CD8-positive, alpha-beta memory T cell (primary cell): ENCODE data around the gene FANCC. TPM values are rescaled to one million over a fixed set of nuclear protein-coding genes. Genes with fewer than 3 reads are reported as not detected.
A peak's percentile ranks its signal among the peaks of the same experiment; 100 is the strongest.

Experiments used
- CTCF ChIA-PET: fragments of 350-600 bp; sonication (Branson Sonifier 250); formaldehyde crosslinking; loops from one replicate; lab custom pipeline; 2021; ENCODE audit warnings: antibody characterized with exemption; lab: Charles Lee
- POLR2A ChIA-PET: fragments of 350-600 bp; sonication (Branson Sonifier 250); formaldehyde crosslinking; loops from one replicate; lab custom pipeline; 2021; ENCODE audit warnings: antibody characterized with exemption; lab: Charles Lee
- DNase-seq, 5 donors: peaks; one replicate each; pipeline versions ENCODE4 v3.0.0 to v3.0.0-alpha.2; 2020 to 2022; ENCODE audit warnings: mixed read lengths in 1 of 5
- H3K27ac ChIP-seq: one replicate; pipeline ENCODE4 v1.7.0; 2013; ENCODE audit warnings: low read depth, mild to moderate bottlenecking, low read length, moderate library complexity
- H3K27me3 ChIP-seq: 2 replicates; pipeline ENCODE4 v1.7.0; 2013; ENCODE audit warnings: low read length, mild to moderate bottlenecking; ENCODE audit not compliant: insufficient read depth, poor library complexity, severe bottlenecking
- H3K36me3 ChIP-seq: 2 replicates; pipeline ENCODE4 v1.7.0; 2013; ENCODE audit warnings: mild to moderate bottlenecking, low read length, moderate library complexity; ENCODE audit not compliant: insufficient read depth
- H3K4me1 ChIP-seq: 2 replicates; pipeline ENCODE4 v1.7.0; 2013; ENCODE audit warnings: mild to moderate bottlenecking, low read length, moderate library complexity; ENCODE audit not compliant: insufficient read depth
- H3K4me3 ChIP-seq: 2 replicates; pipeline ENCODE4 v1.7.0; 2013; ENCODE audit warnings: mild to moderate bottlenecking, low read length
- H3K9me3 ChIP-seq: 2 replicates; pipeline ENCODE4 v1.7.0; 2013; ENCODE audit warnings: mild to moderate bottlenecking, low read length
- H3K27ac Mint-ChIP-seq, 8 donors: one replicate each; pipeline ENCODE4 v1.8.0; 2020 to 2021; ENCODE audit warnings: mixed read lengths in 8 of 8, mild to moderate bottlenecking in 6 of 8, inconsistent platforms in 3 of 8, moderate library complexity in 3 of 8
- H3K27me3 Mint-ChIP-seq, 2 donors: one replicate each; pipeline ENCODE4 v1.8.0; 2020 to 2021; ENCODE audit warnings: mixed read lengths in 2 of 2, mild to moderate bottlenecking in 1 of 2, moderate library complexity in 1 of 2
- H3K36me3 Mint-ChIP-seq, 3 donors: one replicate each; pipeline ENCODE4 v1.8.0; 2020 to 2021; ENCODE audit warnings: mixed read lengths in 3 of 3, inconsistent platforms in 1 of 3, mild to moderate bottlenecking in 1 of 3
- H3K4me1 Mint-ChIP-seq, 3 donors: one replicate each; pipeline ENCODE4 v1.8.0; 2020 to 2021; ENCODE audit warnings: mixed read lengths in 3 of 3, inconsistent platforms in 1 of 3, mild to moderate bottlenecking in 1 of 3
- H3K4me3 Mint-ChIP-seq, 7 donors: one replicate each; pipeline ENCODE4 v1.8.0; 2020 to 2021; ENCODE audit warnings: mixed read lengths in 7 of 7, mild to moderate bottlenecking in 6 of 7, moderate library complexity in 4 of 7, inconsistent platforms in 2 of 7
- H3K9me3 Mint-ChIP-seq, 5 donors: one replicate each; pipeline ENCODE4 v1.8.0; 2020 to 2022; ENCODE audit warnings: mixed read lengths in 5 of 5, mild to moderate bottlenecking in 3 of 5, moderate library complexity in 2 of 5, inconsistent platforms in 1 of 5
- polyA plus RNA-seq: library from polyadenylated mRNA; unstranded; fragments of 300-500 nt; fragmentation: Illumina TruSeq; gene quantifications from one replicate; pipeline ENCODE4 v1.2.3, GENCODE V29; 2021
- total RNA-seq, 2 experiments: library from RNA; stranded (reverse); gene quantifications; one replicate each; pipeline ENCODE4 v1.2.3, GENCODE V29; 2021

The FANCC gene
- total and polyA plus RNA-seq, 3 experiments from 2014 or later, result 2.7 to 18.5 (median 18.0) TPM

- no peak overlapping the region for H3K4me3 Mint-ChIP-seq
- Histone ChIP-seq H3K9me3 (no peaks in the 10 kb centered on the region), H3K4me1 (no peaks in the 10 kb centered on the region), H3K36me3 (no peaks in the 10 kb centered on the region), H3K4me3 (no peak overlapping the region), H3K27ac (no peak overlapping the region), H3K27me3 (no peaks in the 10 kb centered on the region)
- H3K36me3 Mint-ChIP-seq, result peaks cover 0 to 10% (median 6%) of the 10 kb centered on the region in 3 donors
- no peaks in the 10 kb centered on the region for H3K9me3 Mint-ChIP-seq
- no peaks in the 10 kb centered on the region for H3K27me3 Mint-ChIP-seq
- no peak for DNase-seq
- no peak overlapping the region for H3K27ac Mint-ChIP-seq
- CTCF ChIA-PET, result no interaction called here
- H3K4me1 Mint-ChIP-seq, result no peaks in the 10 kb centered on the region
- POLR2A ChIA-PET, result no interaction called here
Measured at GRCh38 chr9:95115104-95115503, 202.4 kb downstream of the FANCC start.

- Histone ChIP-seq H3K27ac (no peak overlapping the region), H3K36me3 (no peaks in the 10 kb centered on the region), H3K27me3 (no peaks in the 10 kb centered on the region), H3K4me3 (no peak overlapping the region), H3K9me3 (no peaks in the 10 kb centered on the region), H3K4me1 (no peaks in the 10 kb centered on the region)
- DNase-seq, result no peak
- POLR2A ChIA-PET, result no interaction called here
- CTCF ChIA-PET, result interaction anchor here (0.8 kb wide), 1 partner anchor 19 kb away, joined by 3 read pairs; no protein-coding TSS in a partner anchor
- no peaks in the 10 kb centered on the region for H3K9me3 Mint-ChIP-seq
- peaks cover 0 to 10% (median 6%) of the 10 kb centered on the region in 3 donors for H3K36me3 Mint-ChIP-seq
- no peaks in the 10 kb centered on the region for H3K4me1 Mint-ChIP-seq
- H3K27me3 Mint-ChIP-seq, result no peaks in the 10 kb centered on the region
- no peak overlapping the region for H3K27ac Mint-ChIP-seq
- H3K4me3 Mint-ChIP-seq, result no peak overlapping the region
Measured at GRCh38 chr9:95112436-95113280, 204.9 kb downstream of the FANCC start.

DNA sequence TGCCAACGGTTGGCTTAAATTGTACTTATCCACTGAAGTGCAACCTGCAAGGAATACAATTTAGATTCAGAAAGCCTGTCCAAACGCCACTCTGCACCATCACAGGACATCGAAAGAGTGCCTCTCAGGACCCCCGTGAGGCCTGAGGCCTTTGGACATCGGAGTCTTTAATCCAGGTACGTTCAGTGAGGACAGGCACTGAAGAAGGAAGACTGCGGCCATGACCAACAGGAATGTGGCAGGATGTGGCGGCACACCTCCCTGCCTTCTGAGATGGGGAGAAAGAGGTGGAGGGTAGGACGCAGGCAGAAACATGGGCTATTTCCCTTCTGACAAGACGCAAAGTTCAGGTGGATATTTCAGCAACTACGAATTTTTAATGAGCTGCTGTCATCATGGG, 205.8 kb downstream of the FANCC start:
- no peak overlapping the region for H3K4me3 ChIP-seq
- no peaks in the 10 kb centered on the region for H3K36me3 ChIP-seq
- H3K9me3 Mint-ChIP-seq, result no peaks in the 10 kb centered on the region
- H3K9me3 ChIP-seq, result no peaks in the 10 kb centered on the region
- ChIA-PET CTCF (no interaction called here), POLR2A (no interaction called here)
- no peak overlapping the region for H3K27ac Mint-ChIP-seq
- no peaks in the 10 kb centered on the region for H3K4me1 Mint-ChIP-seq
- H3K36me3 Mint-ChIP-seq, result peaks cover 0 to 11% (median 9%) of the 10 kb centered on the region in 3 donors
- no peaks in the 10 kb centered on the region for H3K27me3 ChIP-seq
- DNase-seq, result no peak
- H3K4me3 Mint-ChIP-seq, result no peak overlapping the region
- H3K4me1 ChIP-seq, result no peaks in the 10 kb centered on the region
- no peak overlapping the region for H3K27ac ChIP-seq
- no peaks in the 10 kb centered on the region for H3K27me3 Mint-ChIP-seq

DNA sequence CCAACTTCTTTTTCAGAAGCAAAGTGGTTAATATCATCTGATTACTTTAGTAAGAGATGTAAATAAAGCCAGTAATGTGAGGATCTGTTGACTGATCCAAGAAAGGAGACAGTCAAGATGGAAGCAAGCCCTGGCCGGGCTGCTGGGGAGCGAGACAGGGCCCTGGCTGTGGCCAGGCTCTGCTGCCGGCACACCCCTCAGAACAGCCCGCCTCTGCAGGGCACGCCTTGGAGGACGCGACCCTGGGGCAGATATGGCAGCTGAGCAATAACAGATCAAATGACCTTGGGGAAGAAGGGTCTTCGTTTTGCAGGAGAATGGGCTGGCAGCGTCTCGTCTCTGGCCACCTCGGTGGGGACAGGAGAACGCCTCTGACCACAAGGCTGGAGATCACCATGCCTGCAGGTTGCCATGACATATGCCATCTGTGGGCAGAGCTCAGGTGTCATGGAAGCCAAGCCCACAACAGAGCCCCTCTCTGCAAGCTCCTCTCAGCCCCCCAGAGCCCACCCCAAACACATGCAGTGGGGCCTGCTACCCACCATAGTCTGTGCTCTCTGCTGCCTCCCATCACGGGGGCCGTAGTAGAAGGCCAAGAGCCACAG, 206.5 kb downstream of the FANCC start:
- no peaks in the 10 kb centered on the region for H3K27me3 Mint-ChIP-seq
- H3K27ac Mint-ChIP-seq, result peak overlapping the region in 1 of 8 donors; percentile 85

DNA sequence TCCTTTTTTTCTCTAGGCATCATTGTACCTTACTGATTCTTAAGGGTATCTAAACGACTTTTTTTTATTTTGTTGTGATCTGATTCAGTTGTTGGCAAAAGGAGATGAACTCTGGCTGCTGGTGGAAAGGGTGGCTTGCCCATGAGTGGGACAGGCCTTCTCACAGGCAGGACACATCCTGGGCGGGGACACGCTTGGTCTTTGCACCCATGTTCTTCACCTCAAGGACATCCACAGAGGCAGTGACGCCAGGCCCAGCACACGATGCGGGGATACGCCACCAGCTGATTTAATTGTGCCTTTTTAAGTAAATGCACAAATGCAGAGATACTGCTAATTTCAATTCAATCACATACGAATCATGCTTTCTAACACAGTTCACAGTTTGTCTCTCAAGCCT, 208.1 kb downstream of the FANCC start:
- Histone ChIP-seq H3K4me3 (no peak overlapping the region), H3K9me3 (no peaks in the 10 kb centered on the region), H3K27me3 (no peaks in the 10 kb centered on the region), H3K27ac (no peak overlapping the region), H3K36me3 (no peaks in the 10 kb centered on the region), H3K4me1 (no peaks in the 10 kb centered on the region)
- ChIA-PET CTCF (interaction anchor here (1.2 kb wide), 1 partner anchor 10 kb away, joined by 6 read pairs; no protein-coding TSS in a partner anchor), POLR2A (no interaction called here)
- H3K9me3 Mint-ChIP-seq, result no peaks in the 10 kb centered on the region
- no peaks in the 10 kb centered on the region for H3K4me1 Mint-ChIP-seq
- H3K27me3 Mint-ChIP-seq, result no peaks in the 10 kb centered on the region
- H3K27ac Mint-ChIP-seq, result no peak overlapping the region
- H3K36me3 Mint-ChIP-seq, result peaks cover 0 to 11% (median 11%) of the 10 kb centered on the region in 3 donors
- H3K4me3 Mint-ChIP-seq, result no peak overlapping the region
- no peak for DNase-seq

More for the DNA sequence above, 206.5 kb downstream of the FANCC start:
- no peaks in the 10 kb centered on the region for H3K9me3 ChIP-seq
- DNase-seq, result no peak
- ChIA-PET CTCF (interaction anchor here (1.0 kb wide), 1 partner anchor 17 kb away, joined by 3 read pairs; no protein-coding TSS in a partner anchor), POLR2A (no interaction called here)
- no peaks in the 10 kb centered on the region for H3K36me3 ChIP-seq
- Mint-ChIP-seq H3K4me3 (no peak overlapping the region), H3K4me1 (no peaks in the 10 kb centered on the region), H3K9me3 (no peaks in the 10 kb centered on the region), H3K36me3 (peaks cover 0 to 11% (median 8%) of the 10 kb centered on the region in 3 donors)
- no peaks in the 10 kb centered on the region for H3K27me3 ChIP-seq
- no peak overlapping the region for H3K27ac ChIP-seq
- no peaks in the 10 kb centered on the region for H3K4me1 ChIP-seq
- H3K4me3 ChIP-seq, result no peak overlapping the region

DNA sequence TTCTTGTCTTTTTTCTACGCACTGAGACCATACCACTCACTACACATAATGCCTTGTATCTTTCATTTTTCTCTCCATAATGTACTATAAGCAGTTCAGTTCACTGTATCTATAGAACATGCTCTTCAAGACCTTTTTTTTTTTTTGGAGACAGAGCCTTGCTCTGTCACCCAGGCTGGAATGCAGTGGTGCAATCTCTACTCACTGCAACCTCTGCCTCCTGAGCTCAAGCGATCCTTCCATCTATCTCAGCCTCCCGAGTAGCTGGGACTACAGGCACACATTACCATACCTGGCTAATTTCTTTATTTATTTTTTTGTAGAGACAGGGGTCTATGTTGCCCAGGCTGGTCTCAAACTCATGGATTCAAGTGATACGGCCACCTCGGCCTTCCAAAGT, 208.7 kb downstream of the FANCC start:
- Mint-ChIP-seq H3K27me3 (no peaks in the 10 kb centered on the region), H3K9me3 (no peaks in the 10 kb centered on the region), H3K4me1 (no peaks in the 10 kb centered on the region), H3K4me3 (no peak overlapping the region), H3K27ac (no peak overlapping the region), H3K36me3 (peaks cover 0 to 9% (median 9%) of the 10 kb centered on the region in 3 donors)
- Histone ChIP-seq H3K27me3 (no peaks in the 10 kb centered on the region), H3K4me3 (no peak overlapping the region), H3K4me1 (no peaks in the 10 kb centered on the region), H3K27ac (no peak overlapping the region), H3K9me3 (no peaks in the 10 kb centered on the region), H3K36me3 (no peaks in the 10 kb centered on the region)
- ChIA-PET POLR2A (no interaction called here), CTCF (no interaction called here)
- DNase-seq, result no peak

DNA sequence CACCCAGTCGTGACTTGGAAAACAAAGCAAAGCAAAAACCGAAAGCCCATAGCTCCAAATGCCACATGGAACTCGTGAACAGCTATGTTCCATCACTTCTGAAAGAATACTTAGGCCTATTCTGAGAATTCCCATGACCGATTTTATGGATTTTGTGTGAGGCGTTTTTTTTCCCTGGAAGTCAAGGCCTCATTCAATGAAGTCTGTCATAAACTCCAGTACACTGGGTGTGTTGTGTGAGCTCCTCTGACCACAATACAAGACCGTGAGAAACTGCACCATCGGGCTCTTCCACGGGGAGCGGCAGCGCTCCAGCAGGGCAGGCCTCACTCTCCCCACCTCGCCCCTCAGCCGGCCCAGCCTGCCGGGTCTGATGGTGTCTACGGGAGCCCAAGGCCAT, 209.5 kb downstream of the FANCC start:
- no peaks in the 10 kb centered on the region for H3K9me3 Mint-ChIP-seq
- H3K27ac Mint-ChIP-seq, result no peak overlapping the region
- DNase-seq, result no peak
- H3K4me3 Mint-ChIP-seq, result no peak overlapping the region
- peaks cover 0 to 10% (median 6%) of the 10 kb centered on the region in 3 donors for H3K36me3 Mint-ChIP-seq
- no peaks in the 10 kb centered on the region for H3K36me3 ChIP-seq
- H3K9me3 ChIP-seq, result no peaks in the 10 kb centered on the region
- no peak overlapping the region for H3K4me3 ChIP-seq
- H3K27me3 ChIP-seq, result no peaks in the 10 kb centered on the region
- H3K4me1 Mint-ChIP-seq, result no peaks in the 10 kb centered on the region
- ChIA-PET CTCF (no interaction called here), POLR2A (no interaction called here)
- H3K27ac ChIP-seq, result no peak overlapping the region
- H3K4me1 ChIP-seq, result no peaks in the 10 kb centered on the region
- H3K27me3 Mint-ChIP-seq, result no peaks in the 10 kb centered on the region

DNA sequence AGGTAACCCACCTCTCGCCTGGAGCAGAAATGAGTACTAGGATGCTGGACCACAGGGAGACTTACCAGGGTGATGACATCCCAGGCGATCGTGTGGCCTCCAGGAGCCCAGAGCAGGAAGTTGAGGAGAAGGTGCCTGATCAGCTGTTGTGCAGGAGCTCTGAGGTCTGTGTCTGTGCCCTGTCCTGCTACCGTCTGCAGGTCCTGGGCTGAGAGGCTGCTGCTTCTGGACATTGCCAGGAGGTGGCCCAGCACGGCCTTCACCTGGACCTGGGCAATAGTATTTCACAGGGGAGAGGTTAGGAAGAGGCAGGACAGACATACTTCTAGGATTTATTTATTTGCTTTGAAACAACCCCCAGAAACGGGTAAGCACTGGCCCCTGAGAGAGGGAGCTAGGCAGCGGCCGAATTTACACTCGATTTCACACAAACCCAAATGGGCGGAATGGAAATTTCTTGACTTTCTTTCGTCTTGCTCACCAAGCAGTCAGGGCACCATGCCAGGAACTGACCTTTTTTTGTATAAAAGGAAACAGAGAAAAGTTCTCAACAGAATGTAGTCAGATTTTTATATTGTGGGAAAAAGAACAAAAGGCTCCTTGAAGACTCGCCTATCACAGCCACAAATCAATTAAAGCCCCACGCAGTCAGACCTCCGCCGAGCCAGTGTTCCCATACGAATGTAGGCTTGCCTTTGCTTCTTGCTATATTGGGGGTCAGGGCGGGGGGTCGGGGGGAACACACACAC, 210.3 kb downstream of the FANCC start:
- H3K36me3 ChIP-seq, result no peaks in the 10 kb centered on the region
- H3K9me3 ChIP-seq, result no peaks in the 10 kb centered on the region
- H3K36me3 Mint-ChIP-seq, result peaks cover 0 to 9% (median 3%) of the 10 kb centered on the region in 3 donors
- DNase-seq, result no peak
- H3K4me3 Mint-ChIP-seq, result no peak overlapping the region
- no peaks in the 10 kb centered on the region for H3K4me1 Mint-ChIP-seq
- no peak overlapping the region for H3K27ac Mint-ChIP-seq
- H3K27ac ChIP-seq, result no peak overlapping the region
- H3K4me3 ChIP-seq, result no peak overlapping the region
- no peaks in the 10 kb centered on the region for H3K9me3 Mint-ChIP-seq
- no peaks in the 10 kb centered on the region for H3K4me1 ChIP-seq
- H3K27me3 ChIP-seq, result no peaks in the 10 kb centered on the region
- POLR2A ChIA-PET, result no interaction called here
- CTCF ChIA-PET, result no interaction called here
- no peaks in the 10 kb centered on the region for H3K27me3 Mint-ChIP-seq
